HEK293 (cell line): ENCODE results near the gene INPP4B.

Experiments used
- CTCF ChIA-PET: fragments of 350-600 bp; formaldehyde crosslinking; extraction: SDS; loops from one replicate; lab custom pipeline; 2021; ENCODE audit warnings: antibody characterized with exemption; lab: Yijun Ruan, JAX
- POLR2A ChIA-PET: fragments of 300-600 bp; formaldehyde crosslinking; extraction: SDS; loops from one replicate; lab custom pipeline; 2020; ENCODE audit warnings: antibody characterized with exemption, inconsistent platforms; lab: Yijun Ruan, JAX
- H3K27ac ChIP-seq: fragments of 200-500 bp; sonication (Bioruptor generic); 2 replicates; pipeline ENCODE4 v1.5.1; 2014; ENCODE audit warnings: low read depth, low read length, control low read depth, inconsistent platforms; ENCODE audit errors: extremely low read depth
- H3K36me3 ChIP-seq, 2 experiments: fragments of 200-500 bp in 1 of 2; sonication (Bioruptor generic) in 1 of 2; 1 replicate in 1 of 2; 2 replicates in 1 of 2; pipeline ENCODE4 v1.5.1; 2014 to 2017; ENCODE audit warnings: inconsistent platforms in 2 of 2, low read length in 2 of 2; ENCODE audit not compliant: control insufficient read depth in 2 of 2, insufficient read depth in 1 of 2
- H3K4me1 ChIP-seq: fragments of 200-500 bp; sonication (Bioruptor generic); 2 replicates; pipeline ENCODE4 v1.5.1; 2014; ENCODE audit warnings: mild to moderate bottlenecking, low read length, inconsistent platforms; ENCODE audit not compliant: control insufficient read depth, insufficient read depth
- H3K4me3 ChIP-seq: 2 replicates; pipeline ENCODE4 v1.5.1; 2011; ENCODE audit warnings: low read depth, mild to moderate bottlenecking, control low read depth, low read length, moderate library complexity
- H3K9me3 ChIP-seq: fragments of 200-500 bp; sonication (Bioruptor generic); 2 replicates; pipeline ENCODE4 v1.5.1; 2014; ENCODE audit warnings: low read depth, low read length, inconsistent platforms; ENCODE audit not compliant: control insufficient read depth, insufficient read depth
- GLI2 ChIP-seq: fragments of 450-650 bp; formaldehyde crosslinking; IDR thresholded peaks from 2 replicates; pipeline ENCODE4; 2017; ENCODE audit warnings: missing biosample characterization, missing genetic modification characterization, low read depth, borderline replicate concordance
- MZF1 ChIP-seq: fragments of 450-650 bp; formaldehyde crosslinking; IDR thresholded peaks from 2 replicates; pipeline ENCODE4 v1.5.1; 2017; ENCODE audit warnings: missing biosample characterization, missing genetic modification characterization, borderline replicate concordance
- OSR2 ChIP-seq: fragments of 450-650 bp; formaldehyde crosslinking; IDR thresholded peaks from 2 replicates; pipeline ENCODE4 v1.5.1; 2016; ENCODE audit warnings: missing biosample characterization, missing genetic modification characterization
- SP7 ChIP-seq: fragments of 450-650 bp; formaldehyde crosslinking; IDR thresholded peaks from 2 replicates; pipeline ENCODE4 v1.5.1; 2016; ENCODE audit warnings: missing biosample characterization, missing genetic modification characterization
- WT1 ChIP-seq: fragments of 450-650 bp; formaldehyde crosslinking; IDR thresholded peaks from 2 replicates; pipeline ENCODE4 v1.5.1; 2016; ENCODE audit warnings: missing biosample characterization, missing genetic modification characterization
- ZBTB7A ChIP-seq: fragments of 450-650 bp; formaldehyde crosslinking; IDR thresholded peaks from 2 replicates; pipeline ENCODE4 v1.5.1; 2016; ENCODE audit warnings: low read depth, missing biosample characterization, missing genetic modification characterization
- ZNF112 ChIP-seq: fragments of 450-650 bp; formaldehyde crosslinking; IDR thresholded peaks from 2 replicates; pipeline ENCODE4 v1.5.0; 2017; ENCODE audit warnings: missing biosample characterization, missing genetic modification characterization
- ZNF274 ChIP-seq, 2 experiments: fragments of 200-500 bp in 1 of 2; fragments of 450-650 bp in 1 of 2; sonication (Bioruptor generic) in 1 of 2; formaldehyde crosslinking in 1 of 2; IDR thresholded peaks; 2 replicates each; pipeline versions ENCODE4 v1.5.1 to v1.6.1; 2014 to 2016; ENCODE audit warnings: borderline replicate concordance in 1 of 2, inconsistent platforms in 1 of 2, low read length in 1 of 2, missing biosample characterization in 1 of 2, missing genetic modification characterization in 1 of 2
- ZNF311 ChIP-seq: fragments of 450-650 bp; formaldehyde crosslinking; IDR thresholded peaks from 2 replicates; pipeline ENCODE4 v1.5.1; 2017; ENCODE audit warnings: missing biosample characterization, missing genetic modification characterization, borderline replicate concordance
- ZNF391 ChIP-seq: fragments of 450-650 bp; formaldehyde crosslinking; IDR thresholded peaks from 2 replicates; pipeline ENCODE4 v1.5.1; 2016; ENCODE audit warnings: low read depth, missing biosample characterization, missing genetic modification characterization, borderline replicate concordance
- ZNF529 ChIP-seq: fragments of 450-650 bp; formaldehyde crosslinking; IDR thresholded peaks from 2 replicates; pipeline ENCODE4 v1.5.1; 2017; ENCODE audit warnings: missing genetic modification characterization, missing biosample characterization; ENCODE audit not compliant: insufficient replicate concordance
- ZNF548 ChIP-seq: fragments of 450-650 bp; formaldehyde crosslinking; IDR thresholded peaks from 2 replicates; pipeline ENCODE4 v1.5.1; 2016; ENCODE audit warnings: missing biosample characterization, missing genetic modification characterization
- ZNF701 ChIP-seq: fragments of 450-650 bp; formaldehyde crosslinking; IDR thresholded peaks from 2 replicates; pipeline ENCODE4 v1.5.1; 2016; ENCODE audit warnings: missing biosample characterization, missing genetic modification characterization
- ZNF707 ChIP-seq: fragments of 450-650 bp; formaldehyde crosslinking; IDR thresholded peaks from 2 replicates; pipeline ENCODE4 v1.5.1; 2016; ENCODE audit warnings: missing biosample characterization, missing genetic modification characterization
- ZNF777 ChIP-seq: fragments of 450-650 bp; formaldehyde crosslinking; IDR thresholded peaks from 2 replicates; pipeline ENCODE4 v1.5.1; 2017; ENCODE audit warnings: missing biosample characterization, missing genetic modification characterization, borderline replicate concordance
- ZSCAN16 ChIP-seq: fragments of 450-650 bp; formaldehyde crosslinking; IDR thresholded peaks from 2 replicates; pipeline ENCODE4 v1.5.1; 2016; ENCODE audit warnings: missing biosample characterization, missing genetic modification characterization
- TF ChIP-seq, protein P1 (sequence below): fragments of 450-650 bp; formaldehyde crosslinking; IDR thresholded peaks from 2 replicates; pipeline ENCODE4 v1.5.1; 2016; ENCODE audit warnings: missing biosample characterization, missing genetic modification characterization
- TF ChIP-seq, protein P2 (sequence below): fragments of 450-650 bp; formaldehyde crosslinking; IDR thresholded peaks from 2 replicates; pipeline ENCODE4 v1.5.1; 2017; ENCODE audit warnings: missing biosample characterization, mild to moderate bottlenecking, missing genetic modification characterization, moderate library complexity
- TF ChIP-seq, protein P3 (sequence below): fragments of 450-650 bp; formaldehyde crosslinking; IDR thresholded peaks from 2 replicates; pipeline ENCODE4 v1.5.1; 2016; ENCODE audit warnings: missing biosample characterization, missing genetic modification characterization
- TF ChIP-seq, protein P4 (sequence below): fragments of 450-650 bp; formaldehyde crosslinking; IDR thresholded peaks from 2 replicates; pipeline ENCODE4 v1.5.1; 2016; ENCODE audit warnings: missing biosample characterization, missing genetic modification characterization
- TF ChIP-seq, protein P5 (sequence below): fragments of 450-650 bp; formaldehyde crosslinking; IDR thresholded peaks from 2 replicates; pipeline ENCODE4 v1.5.1; 2016; ENCODE audit warnings: missing biosample characterization, missing genetic modification characterization
- TF ChIP-seq, protein P6 (sequence below): fragments of 450-650 bp; formaldehyde crosslinking; IDR thresholded peaks from 2 replicates; pipeline ENCODE4 v1.5.1; 2017; ENCODE audit warnings: missing biosample characterization, missing genetic modification characterization

Gene INPP4B

DNA sequence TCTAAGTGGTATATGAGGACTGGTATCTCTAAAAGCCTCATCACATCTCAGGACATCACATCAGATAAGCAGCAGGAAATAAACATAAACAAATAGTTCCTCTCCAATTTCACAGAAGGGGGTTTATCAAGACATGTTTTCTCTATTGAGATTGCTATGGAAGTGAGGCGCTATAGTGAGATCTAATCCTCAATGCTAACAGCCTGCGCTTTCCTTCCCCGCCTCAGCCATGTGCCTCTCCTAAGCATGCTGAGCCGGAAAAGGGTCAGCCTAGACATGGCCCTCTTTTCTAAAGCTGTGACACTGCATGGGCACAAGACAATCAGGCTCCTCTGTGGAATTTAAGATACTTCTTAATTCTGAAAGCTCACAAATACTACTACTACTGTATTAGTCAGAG, 286.1 kb downstream of the INPP4B start (continued):
- TF ChIP-seq ZNF529 (tag by site-specific recombination) (no peak), ZNF701 (tag by site-specific recombination) (no peak), ZNF311 (tag by site-specific recombination) (no peak), ZNF777 (no peak), WT1 (tag by site-specific recombination) (no peak), MZF1 (tag by site-specific recombination) (no peak), ZNF548 (tag by site-specific recombination) (no peak)
- TF ChIP-seq, protein P1, sequence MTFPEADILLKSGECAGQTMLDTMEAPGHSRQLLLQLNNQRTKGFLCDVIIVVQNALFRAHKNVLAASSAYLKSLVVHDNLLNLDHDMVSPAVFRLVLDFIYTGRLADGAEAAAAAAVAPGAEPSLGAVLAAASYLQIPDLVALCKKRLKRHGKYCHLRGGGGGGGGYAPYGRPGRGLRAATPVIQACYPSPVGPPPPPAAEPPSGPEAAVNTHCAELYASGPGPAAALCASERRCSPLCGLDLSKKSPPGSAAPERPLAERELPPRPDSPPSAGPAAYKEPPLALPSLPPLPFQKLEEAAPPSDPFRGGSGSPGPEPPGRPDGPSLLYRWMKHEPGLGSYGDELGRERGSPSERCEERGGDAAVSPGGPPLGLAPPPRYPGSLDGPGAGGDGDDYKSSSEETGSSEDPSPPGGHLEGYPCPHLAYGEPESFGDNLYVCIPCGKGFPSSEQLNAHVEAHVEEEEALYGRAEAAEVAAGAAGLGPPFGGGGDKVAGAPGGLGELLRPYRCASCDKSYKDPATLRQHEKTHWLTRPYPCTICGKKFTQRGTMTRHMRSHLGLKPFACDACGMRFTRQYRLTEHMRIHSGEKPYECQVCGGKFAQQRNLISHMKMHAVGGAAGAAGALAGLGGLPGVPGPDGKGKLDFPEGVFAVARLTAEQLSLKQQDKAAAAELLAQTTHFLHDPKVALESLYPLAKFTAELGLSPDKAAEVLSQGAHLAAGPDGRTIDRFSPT = no peak

DNA sequence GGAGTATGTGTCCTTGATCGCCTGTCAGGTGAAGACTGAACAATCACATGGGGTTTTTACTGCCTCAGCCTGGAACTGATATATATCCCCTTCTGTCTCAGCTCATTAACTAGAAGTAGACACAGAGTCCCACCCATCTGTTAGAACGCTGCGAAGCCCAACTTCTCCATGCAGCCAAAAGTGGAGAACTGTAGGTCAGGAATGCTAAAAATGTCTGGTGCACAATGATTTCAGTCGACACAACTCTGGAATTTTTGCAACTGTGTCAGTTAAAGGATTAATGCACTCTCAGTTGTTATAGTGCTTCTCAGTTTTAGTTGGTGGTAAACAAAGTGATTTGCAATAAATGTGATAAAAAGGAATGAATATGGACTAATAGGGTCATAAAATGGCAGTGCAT, 287.2 kb downstream of the INPP4B start:
- Histone ChIP-seq H3K36me3 (no peaks in the 10 kb centered on the region), H3K4me3 (no peak overlapping the region), H3K9me3 (no peaks in the 10 kb centered on the region), H3K4me1 (no peaks in the 10 kb centered on the region; the same call in 1 of the 2 replicates), H3K27ac (no peak overlapping the region)
- no peak for TF ChIP-seq ZNF112
- TF ChIP-seq, protein P2, sequence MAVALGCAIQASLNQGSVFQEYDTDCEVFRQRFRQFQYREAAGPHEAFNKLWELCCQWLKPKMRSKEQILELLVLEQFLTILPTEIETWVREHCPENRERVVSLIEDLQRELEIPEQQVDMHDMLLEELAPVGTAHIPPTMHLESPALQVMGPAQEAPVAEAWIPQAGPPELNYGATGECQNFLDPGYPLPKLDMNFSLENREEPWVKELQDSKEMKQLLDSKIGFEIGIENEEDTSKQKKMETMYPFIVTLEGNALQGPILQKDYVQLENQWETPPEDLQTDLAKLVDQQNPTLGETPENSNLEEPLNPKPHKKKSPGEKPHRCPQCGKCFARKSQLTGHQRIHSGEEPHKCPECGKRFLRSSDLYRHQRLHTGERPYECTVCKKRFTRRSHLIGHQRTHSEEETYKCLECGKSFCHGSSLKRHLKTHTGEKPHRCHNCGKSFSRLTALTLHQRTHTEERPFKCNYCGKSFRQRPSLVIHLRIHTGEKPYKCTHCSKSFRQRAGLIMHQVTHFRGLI (tag by site-specific recombination) = peak; percentile 75; the same call in 1 of the 2 replicates
- TF ChIP-seq, all 188 proteins: peak for 1
- CTCF ChIA-PET = no interaction called here
- POLR2A ChIA-PET = no interaction called here

DNA sequence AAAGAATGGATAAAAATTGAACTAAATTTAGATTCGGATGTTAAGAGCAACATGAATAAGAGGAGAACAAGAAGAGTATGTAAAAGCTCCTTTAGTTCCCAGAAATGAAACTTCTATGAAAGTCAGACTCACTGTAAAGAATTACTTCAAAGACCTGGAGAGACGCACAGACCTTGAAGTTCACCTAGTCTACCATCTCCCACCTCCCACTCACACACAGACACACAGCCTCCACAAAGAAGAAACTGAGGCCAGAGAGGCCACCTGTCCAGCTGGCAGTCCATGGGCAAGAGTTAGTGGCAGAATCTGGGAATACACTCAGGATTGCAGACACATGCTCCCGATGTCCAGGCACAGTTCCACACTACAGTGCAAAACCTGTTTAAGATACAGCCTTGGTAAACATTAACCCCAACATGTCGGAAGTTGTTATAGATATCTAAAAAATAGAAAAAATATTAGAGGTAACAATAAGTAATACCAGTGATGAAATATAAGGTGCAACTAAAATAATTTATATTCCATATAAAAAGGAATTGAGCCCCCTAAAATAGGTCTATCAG, 288.8 kb downstream of the INPP4B start:
- Histone ChIP-seq H3K4me1 (no peaks in the 10 kb centered on the region; the same call in 1 of the 2 replicates), H3K9me3 (no peaks in the 10 kb centered on the region), H3K4me3 (no peak overlapping the region), H3K27ac (no peak overlapping the region), H3K36me3 (no peaks in the 10 kb centered on the region)
- ChIA-PET POLR2A (no interaction called here), CTCF (no interaction called here)
- TF ChIP-seq SP7 (tag by site-specific recombination) (no peak), GLI2 (no peak), ZSCAN16 (tag by site-specific recombination) (no peak), OSR2 (tag by site-specific recombination) (no peak), ZNF391 (no peak), ZBTB7A (tag by site-specific recombination) (no peak), ZNF707 (tag by site-specific recombination) (no peak), ZNF274 (IDR thresholded peaks at IDR 0.05; ENCODE audit: low read length) (no peak), ZNF274 (tag by site-specific recombination; IDR thresholded peaks at IDR 0.05; ENCODE audit: borderline replicate concordance) (no peak)
- TF ChIP-seq, protein P3, sequence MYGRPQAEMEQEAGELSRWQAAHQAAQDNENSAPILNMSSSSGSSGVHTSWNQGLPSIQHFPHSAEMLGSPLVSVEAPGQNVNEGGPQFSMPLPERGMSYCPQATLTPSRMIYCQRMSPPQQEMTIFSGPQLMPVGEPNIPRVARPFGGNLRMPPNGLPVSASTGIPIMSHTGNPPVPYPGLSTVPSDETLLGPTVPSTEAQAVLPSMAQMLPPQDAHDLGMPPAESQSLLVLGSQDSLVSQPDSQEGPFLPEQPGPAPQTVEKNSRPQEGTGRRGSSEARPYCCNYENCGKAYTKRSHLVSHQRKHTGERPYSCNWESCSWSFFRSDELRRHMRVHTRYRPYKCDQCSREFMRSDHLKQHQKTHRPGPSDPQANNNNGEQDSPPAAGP = no peak
- TF ChIP-seq, protein P4, sequence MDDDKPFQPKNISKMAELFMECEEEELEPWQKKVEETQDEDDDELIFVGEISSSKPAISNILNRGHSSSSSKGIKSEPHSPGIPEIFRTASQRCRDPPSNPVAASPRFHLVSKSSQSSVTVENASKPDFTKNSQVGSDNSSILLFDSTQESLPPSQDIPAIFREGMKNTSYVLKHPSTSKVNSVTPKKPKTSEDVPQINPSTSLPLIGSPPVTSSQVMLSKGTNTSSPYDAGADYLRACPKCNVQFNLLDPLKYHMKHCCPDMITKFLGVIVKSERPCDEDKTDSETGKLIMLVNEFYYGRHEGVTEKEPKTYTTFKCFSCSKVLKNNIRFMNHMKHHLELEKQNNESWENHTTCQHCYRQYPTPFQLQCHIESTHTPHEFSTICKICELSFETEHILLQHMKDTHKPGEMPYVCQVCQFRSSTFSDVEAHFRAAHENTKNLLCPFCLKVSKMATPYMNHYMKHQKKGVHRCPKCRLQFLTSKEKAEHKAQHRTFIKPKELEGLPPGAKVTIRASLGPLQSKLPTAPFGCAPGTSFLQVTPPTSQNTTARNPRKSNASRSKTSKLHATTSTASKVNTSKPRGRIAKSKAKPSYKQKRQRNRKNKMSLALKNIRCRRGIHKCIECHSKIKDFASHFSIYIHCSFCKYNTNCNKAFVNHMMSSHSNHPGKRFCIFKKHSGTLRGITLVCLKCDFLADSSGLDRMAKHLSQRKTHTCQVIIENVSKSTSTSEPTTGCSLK (tag by site-specific recombination) = no peak
- TF ChIP-seq, protein P5, sequence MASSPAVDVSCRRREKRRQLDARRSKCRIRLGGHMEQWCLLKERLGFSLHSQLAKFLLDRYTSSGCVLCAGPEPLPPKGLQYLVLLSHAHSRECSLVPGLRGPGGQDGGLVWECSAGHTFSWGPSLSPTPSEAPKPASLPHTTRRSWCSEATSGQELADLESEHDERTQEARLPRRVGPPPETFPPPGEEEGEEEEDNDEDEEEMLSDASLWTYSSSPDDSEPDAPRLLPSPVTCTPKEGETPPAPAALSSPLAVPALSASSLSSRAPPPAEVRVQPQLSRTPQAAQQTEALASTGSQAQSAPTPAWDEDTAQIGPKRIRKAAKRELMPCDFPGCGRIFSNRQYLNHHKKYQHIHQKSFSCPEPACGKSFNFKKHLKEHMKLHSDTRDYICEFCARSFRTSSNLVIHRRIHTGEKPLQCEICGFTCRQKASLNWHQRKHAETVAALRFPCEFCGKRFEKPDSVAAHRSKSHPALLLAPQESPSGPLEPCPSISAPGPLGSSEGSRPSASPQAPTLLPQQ = no peak
- TF ChIP-seq, protein P6, sequence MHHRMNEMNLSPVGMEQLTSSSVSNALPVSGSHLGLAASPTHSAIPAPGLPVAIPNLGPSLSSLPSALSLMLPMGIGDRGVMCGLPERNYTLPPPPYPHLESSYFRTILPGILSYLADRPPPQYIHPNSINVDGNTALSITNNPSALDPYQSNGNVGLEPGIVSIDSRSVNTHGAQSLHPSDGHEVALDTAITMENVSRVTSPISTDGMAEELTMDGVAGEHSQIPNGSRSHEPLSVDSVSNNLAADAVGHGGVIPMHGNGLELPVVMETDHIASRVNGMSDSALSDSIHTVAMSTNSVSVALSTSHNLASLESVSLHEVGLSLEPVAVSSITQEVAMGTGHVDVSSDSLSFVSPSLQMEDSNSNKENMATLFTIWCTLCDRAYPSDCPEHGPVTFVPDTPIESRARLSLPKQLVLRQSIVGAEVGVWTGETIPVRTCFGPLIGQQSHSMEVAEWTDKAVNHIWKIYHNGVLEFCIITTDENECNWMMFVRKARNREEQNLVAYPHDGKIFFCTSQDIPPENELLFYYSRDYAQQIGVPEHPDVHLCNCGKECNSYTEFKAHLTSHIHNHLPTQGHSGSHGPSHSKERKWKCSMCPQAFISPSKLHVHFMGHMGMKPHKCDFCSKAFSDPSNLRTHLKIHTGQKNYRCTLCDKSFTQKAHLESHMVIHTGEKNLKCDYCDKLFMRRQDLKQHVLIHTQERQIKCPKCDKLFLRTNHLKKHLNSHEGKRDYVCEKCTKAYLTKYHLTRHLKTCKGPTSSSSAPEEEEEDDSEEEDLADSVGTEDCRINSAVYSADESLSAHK = no peak
